ENCODE results near the gene PAQR6.

DNA sequence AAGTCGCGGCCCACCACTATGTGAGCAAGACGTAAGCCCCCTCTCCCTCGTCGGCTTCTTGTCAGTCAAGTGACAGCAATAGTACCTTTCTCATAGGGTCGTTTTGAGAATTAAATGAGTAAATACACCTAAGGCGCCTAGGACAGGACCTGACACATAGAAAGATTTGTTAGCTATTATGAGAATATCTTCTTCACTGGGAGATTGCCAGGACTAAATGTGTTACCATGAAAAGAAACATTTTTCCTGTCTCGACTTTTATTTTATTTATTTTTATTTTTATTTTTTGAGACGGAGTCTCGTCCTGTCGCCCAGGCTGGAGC is 34.3 kb downstream of the PAQR6 start:
- TF ChIP-seq, protein P1, sequence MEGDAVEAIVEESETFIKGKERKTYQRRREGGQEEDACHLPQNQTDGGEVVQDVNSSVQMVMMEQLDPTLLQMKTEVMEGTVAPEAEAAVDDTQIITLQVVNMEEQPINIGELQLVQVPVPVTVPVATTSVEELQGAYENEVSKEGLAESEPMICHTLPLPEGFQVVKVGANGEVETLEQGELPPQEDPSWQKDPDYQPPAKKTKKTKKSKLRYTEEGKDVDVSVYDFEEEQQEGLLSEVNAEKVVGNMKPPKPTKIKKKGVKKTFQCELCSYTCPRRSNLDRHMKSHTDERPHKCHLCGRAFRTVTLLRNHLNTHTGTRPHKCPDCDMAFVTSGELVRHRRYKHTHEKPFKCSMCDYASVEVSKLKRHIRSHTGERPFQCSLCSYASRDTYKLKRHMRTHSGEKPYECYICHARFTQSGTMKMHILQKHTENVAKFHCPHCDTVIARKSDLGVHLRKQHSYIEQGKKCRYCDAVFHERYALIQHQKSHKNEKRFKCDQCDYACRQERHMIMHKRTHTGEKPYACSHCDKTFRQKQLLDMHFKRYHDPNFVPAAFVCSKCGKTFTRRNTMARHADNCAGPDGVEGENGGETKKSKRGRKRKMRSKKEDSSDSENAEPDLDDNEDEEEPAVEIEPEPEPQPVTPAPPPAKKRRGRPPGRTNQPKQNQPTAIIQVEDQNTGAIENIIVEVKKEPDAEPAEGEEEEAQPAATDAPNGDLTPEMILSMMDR (IDR thresholded peaks at IDR 0.05; ENCODE audit: low read length) = no peak
- TF ChIP-seq EZH2 (optimal IDR thresholded peaks at IDR 0.05; ENCODE audit: low read depth, low read length) = no peak
- no peak for TF ChIP-seq EZH2phosphoT487 (IDR thresholded peaks at IDR 0.05; ENCODE audit: low read length)
